Stimulated activated CD8-positive, alpha-beta memory T cell treated with anti-CD3 and anti-CD28 coated beads, Interleukin-4, amount 100 ng/mL, for 24 hours (primary cell): ENCODE data around the gene PDIA5.

Experiments used
- DNase-seq: peaks from one replicate; pipeline ENCODE4 v3.0.0-alpha.2; 2020; ENCODE audit warnings: low read depth

Gene PDIA5

GRCh38 chr3:123071581-123071980 is 4.8 kb downstream of the PDIA5 start:
- DNase-seq = no peak

- DNase-seq = no peak
Measured at GRCh38 chr3:123072152-123072551, 5.3 kb downstream of the PDIA5 start.

GRCh38 chr3:123072564-123072963 is 5.7 kb downstream of the PDIA5 start:
- no peak for DNase-seq

- no peak for DNase-seq
Measured at GRCh38 chr3:123075359-123075758, 8.5 kb downstream of the PDIA5 start.

GRCh38 chr3:123076112-123076495 is 9.3 kb downstream of the PDIA5 start:
- DNase-seq = no peak

GRCh38 chr3:123076496-123077418 is 9.9 kb downstream of the PDIA5 start:
- no peak for DNase-seq

- no peak for DNase-seq
Measured at GRCh38 chr3:123078101-123078500, 11.3 kb downstream of the PDIA5 start.

GRCh38 chr3:123080864-123081562 is 14.2 kb downstream of the PDIA5 start:
- DNase-seq = no peak

GRCh38 chr3:123081718-123082369 is 15.0 kb downstream of the PDIA5 start:
- DNase-seq = no peak

- DNase-seq = no peak
Measured at GRCh38 chr3:123082370-123083065, 15.7 kb downstream of the PDIA5 start.

- DNase-seq = no peak
Measured at GRCh38 chr3:123083383-123084124, 16.7 kb downstream of the PDIA5 start.

- no peak for DNase-seq
Measured at GRCh38 chr3:123084192-123084591, 17.4 kb downstream of the PDIA5 start.

GRCh38 chr3:123084738-123085237 is 18.0 kb downstream of the PDIA5 start:
- DNase-seq = no peak

- no peak for DNase-seq
Measured at GRCh38 chr3:123085293-123085931, 18.6 kb downstream of the PDIA5 start.

GRCh38 chr3:123085932-123086627 is 19.3 kb downstream of the PDIA5 start:
- no peak for DNase-seq

GRCh38 chr3:123088387-123088786 is 21.6 kb downstream of the PDIA5 start:
- DNase-seq = no peak

GRCh38 chr3:123089611-123090331 is 22.9 kb downstream of the PDIA5 start:
- no peak for DNase-seq

GRCh38 chr3:123090728-123091531 is 24.1 kb downstream of the PDIA5 start:
- no peak for DNase-seq

GRCh38 chr3:123092243-123092642 is 25.4 kb downstream of the PDIA5 start:
- no peak for DNase-seq
